Measurements from ENCODE around the gene NPPB.

GRCh38 chr1:11878891-11879190, 20.1 kb upstream of the NPPB start:
- TF ChIP-seq CTCF (IDR thresholded peaks at IDR 0.05) = no peak
- no peak for TF ChIP-seq POLR2A (IDR thresholded peaks at IDR 0.05)

All from tibial nerve (tissue), 3 donors.